T-helper 2 cell treated with Interferon-gamma antibody and Interleukin-4, amounts not matched to agents 100 ng/mL and 5 ng/mL, for 36 hours (primary cell): Measurements from ENCODE around the gene PRDM5. TPM values are rescaled to one million over a fixed set of nuclear protein-coding genes. Genes with fewer than 3 reads are reported as not detected.
"Not testable (repeated sequence)": the region's sequence is repeated elsewhere in the genome, so short reads cannot be mapped to it uniquely, and the experiment has no call there.

Experiments
- intact Hi-C: fragments of 100-400 bp; cut with micrococcal nuclease; formaldehyde crosslinking; loops from one replicate; pipeline ENCODE4 v1.15.1; 2023
- total RNA-seq: library from RNA; stranded (reverse); gene quantifications from 2 replicates; pipeline ENCODE4 v1.2.3, GENCODE V29; 2022

The PRDM5 gene
- total RNA-seq, 1 donor from 2014 or later: not detected

GRCh38 chr4:120761070-120761469 is 161.5 kb downstream of the PRDM5 start:
- intact Hi-C loops: no loop called here

- intact Hi-C loops: no loop called here
Measured at GRCh38 chr4:120760047-120760446, 162.5 kb downstream of the PRDM5 start.

- intact Hi-C loops: no loop called here
Measured at GRCh38 chr4:120755864-120756263, 166.7 kb downstream of the PRDM5 start.

GRCh38 chr4:120754590-120754989 is 167.9 kb downstream of the PRDM5 start:
- intact Hi-C loops: no loop called here

- intact Hi-C loops: no loop called here
Measured at GRCh38 chr4:120753854-120754253, 168.7 kb downstream of the PRDM5 start.

GRCh38 chr4:120750152-120750525 is 172.4 kb downstream of the PRDM5 start:
- intact Hi-C loops: no loop called here

GRCh38 chr4:120749445-120750151 is 172.9 kb downstream of the PRDM5 start:
- intact Hi-C loops: no loop called here

GRCh38 chr4:120741636-120742035 is 180.9 kb downstream of the PRDM5 start:
- intact Hi-C loops: not testable (repeated sequence)

GRCh38 chr4:120736312-120736711 is 186.2 kb downstream of the PRDM5 start:
- intact Hi-C loops: no loop called here

- intact Hi-C loops: no loop called here
Measured at GRCh38 chr4:120733968-120734367, 188.6 kb downstream of the PRDM5 start.

GRCh38 chr4:120733054-120733453 is 189.5 kb downstream of the PRDM5 start:
- intact Hi-C loops: no loop called here

GRCh38 chr4:120731561-120731960 is 191.0 kb downstream of the PRDM5 start:
- intact Hi-C loops: no loop called here

GRCh38 chr4:120730777-120731320 is 191.7 kb downstream of the PRDM5 start:
- intact Hi-C loops: no loop called here

GRCh38 chr4:120728892-120729675 is 193.4 kb downstream of the PRDM5 start:
- intact Hi-C loops: no loop called here

- intact Hi-C loops: no loop called here
Measured at GRCh38 chr4:120725639-120726580, 196.6 kb downstream of the PRDM5 start.

- intact Hi-C loops: no loop called here
Measured at GRCh38 chr4:120724656-120725055, 197.9 kb downstream of the PRDM5 start.

GRCh38 chr4:120723986-120724385 is 198.5 kb downstream of the PRDM5 start:
- intact Hi-C loops: no loop called here

GRCh38 chr4:120723105-120723504 is 199.4 kb downstream of the PRDM5 start:
- intact Hi-C loops: no loop called here

GRCh38 chr4:120722655-120723054 is 199.9 kb downstream of the PRDM5 start:
- intact Hi-C loops: no loop called here

- intact Hi-C loops: no loop called here
Measured at GRCh38 chr4:120720354-120720934, 202.1 kb downstream of the PRDM5 start.
